ENCODE results near the gene GANAB.

DNA sequence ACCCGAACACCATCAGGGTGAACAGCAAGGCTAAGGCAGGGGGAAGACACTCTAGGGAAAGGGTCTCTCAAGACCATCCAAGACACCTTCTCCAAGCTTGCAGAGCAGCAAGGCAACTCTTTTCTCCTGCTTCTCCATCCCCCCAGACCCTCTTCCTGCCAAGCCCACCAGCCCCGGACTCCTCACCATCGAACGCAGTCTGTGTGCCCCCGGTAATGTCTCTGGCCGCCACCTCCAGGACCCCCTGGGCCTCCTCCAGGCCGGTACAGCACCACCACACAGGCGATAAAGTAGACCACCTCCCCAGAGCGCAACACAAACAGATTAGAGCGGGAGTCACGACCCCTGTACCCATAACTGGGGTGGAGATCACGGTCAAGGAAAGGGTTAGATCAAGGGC lies 37.6 kb downstream of the GANAB start:
- TF ChIP-seq CTCF (conservative IDR thresholded peaks at IDR 0.05; ENCODE audit: low read depth in 2 of 2): no peak
- TF ChIP-seq, protein P1, sequence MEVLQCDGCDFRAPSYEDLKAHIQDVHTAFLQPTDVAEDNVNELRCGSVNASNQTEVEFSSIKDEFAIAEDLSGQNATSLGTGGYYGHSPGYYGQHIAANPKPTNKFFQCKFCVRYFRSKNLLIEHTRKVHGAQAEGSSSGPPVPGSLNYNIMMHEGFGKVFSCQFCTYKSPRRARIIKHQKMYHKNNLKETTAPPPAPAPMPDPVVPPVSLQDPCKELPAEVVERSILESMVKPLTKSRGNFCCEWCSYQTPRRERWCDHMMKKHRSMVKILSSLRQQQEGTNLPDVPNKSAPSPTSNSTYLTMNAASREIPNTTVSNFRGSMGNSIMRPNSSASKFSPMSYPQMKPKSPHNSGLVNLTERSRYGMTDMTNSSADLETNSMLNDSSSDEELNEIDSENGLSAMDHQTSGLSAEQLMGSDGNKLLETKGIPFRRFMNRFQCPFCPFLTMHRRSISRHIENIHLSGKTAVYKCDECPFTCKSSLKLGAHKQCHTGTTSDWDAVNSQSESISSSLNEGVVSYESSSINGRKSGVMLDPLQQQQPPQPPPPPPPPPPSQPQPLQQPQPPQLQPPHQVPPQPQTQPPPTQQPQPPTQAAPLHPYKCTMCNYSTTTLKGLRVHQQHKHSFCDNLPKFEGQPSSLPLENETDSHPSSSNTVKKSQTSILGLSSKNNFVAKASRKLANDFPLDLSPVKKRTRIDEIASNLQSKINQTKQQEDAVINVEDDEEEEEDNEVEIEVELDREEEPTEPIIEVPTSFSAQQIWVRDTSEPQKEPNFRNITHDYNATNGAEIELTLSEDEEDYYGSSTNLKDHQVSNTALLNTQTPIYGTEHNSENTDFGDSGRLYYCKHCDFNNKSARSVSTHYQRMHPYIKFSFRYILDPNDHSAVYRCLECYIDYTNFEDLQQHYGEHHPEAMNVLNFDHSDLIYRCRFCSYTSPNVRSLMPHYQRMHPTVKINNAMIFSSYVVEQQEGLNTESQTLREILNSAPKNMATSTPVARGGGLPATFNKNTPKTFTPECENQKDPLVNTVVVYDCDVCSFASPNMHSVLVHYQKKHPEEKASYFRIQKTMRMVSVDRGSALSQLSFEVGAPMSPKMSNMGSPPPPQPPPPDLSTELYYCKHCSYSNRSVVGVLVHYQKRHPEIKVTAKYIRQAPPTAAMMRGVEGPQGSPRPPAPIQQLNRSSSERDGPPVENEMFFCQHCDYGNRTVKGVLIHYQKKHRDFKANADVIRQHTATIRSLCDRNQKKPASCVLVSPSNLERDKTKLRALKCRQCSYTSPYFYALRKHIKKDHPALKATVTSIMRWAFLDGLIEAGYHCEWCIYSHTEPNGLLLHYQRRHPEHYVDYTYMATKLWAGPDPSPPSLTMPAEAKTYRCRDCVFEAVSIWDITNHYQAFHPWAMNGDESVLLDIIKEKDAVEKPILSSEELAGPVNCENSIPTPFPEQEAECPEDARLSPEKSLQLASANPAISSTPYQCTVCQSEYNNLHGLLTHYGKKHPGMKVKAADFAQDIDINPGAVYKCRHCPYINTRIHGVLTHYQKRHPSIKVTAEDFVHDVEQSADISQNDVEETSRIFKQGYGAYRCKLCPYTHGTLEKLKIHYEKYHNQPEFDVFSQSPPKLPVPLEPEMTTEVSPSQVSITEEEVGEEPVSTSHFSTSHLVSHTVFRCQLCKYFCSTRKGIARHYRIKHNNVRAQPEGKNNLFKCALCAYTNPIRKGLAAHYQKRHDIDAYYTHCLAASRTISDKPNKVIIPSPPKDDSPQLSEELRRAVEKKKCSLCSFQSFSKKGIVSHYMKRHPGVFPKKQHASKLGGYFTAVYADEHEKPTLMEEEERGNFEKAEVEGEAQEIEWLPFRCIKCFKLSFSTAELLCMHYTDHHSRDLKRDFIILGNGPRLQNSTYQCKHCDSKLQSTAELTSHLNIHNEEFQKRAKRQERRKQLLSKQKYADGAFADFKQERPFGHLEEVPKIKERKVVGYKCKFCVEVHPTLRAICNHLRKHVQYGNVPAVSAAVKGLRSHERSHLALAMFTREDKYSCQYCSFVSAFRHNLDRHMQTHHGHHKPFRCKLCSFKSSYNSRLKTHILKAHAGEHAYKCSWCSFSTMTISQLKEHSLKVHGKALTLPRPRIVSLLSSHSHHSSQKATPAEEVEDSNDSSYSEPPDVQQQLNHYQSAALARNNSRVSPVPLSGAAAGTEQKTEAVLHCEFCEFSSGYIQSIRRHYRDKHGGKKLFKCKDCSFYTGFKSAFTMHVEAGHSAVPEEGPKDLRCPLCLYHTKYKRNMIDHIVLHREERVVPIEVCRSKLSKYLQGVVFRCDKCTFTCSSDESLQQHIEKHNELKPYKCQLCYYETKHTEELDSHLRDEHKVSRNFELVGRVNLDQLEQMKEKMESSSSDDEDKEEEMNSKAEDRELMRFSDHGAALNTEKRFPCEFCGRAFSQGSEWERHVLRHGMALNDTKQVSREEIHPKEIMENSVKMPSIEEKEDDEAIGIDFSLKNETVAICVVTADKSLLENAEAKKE (CRISPR knock-in tag; IDR thresholded peaks at IDR 0.05): no peak
- TF ChIP-seq EZH2phosphoT487 (IDR thresholded peaks at IDR 0.05; ENCODE audit: unreplicated experiment): no peak
- TF ChIP-seq EZH2 (IDR thresholded peaks at IDR 0.05; ENCODE audit: low read depth, unreplicated experiment): no peak
- no peak for TF ChIP-seq ETS1 (IDR thresholded peaks at IDR 0.05)
- no peak for TF ChIP-seq POLR2AphosphoS5 (IDR thresholded peaks at IDR 0.05; ENCODE audit: low read depth)
- TF ChIP-seq REST (IDR thresholded peaks at IDR 0.05; ENCODE audit: unreplicated experiment): no peak
- no peak for TF ChIP-seq ZNF114 (CRISPR knock-in tag; IDR thresholded peaks at IDR 0.05)
- TF ChIP-seq NANOG (IDR thresholded peaks at IDR 0.05; ENCODE audit: borderline replicate concordance): no peak
- no peak for TF ChIP-seq JUNB (IDR thresholded peaks at IDR 0.05; ENCODE audit: unreplicated experiment)
- no peak for TF ChIP-seq ZNF331 (CRISPR knock-in tag; IDR thresholded peaks at IDR 0.05; ENCODE audit: low read depth)

Data from GM23338 (cell line).